WERI-Rb-1 (cell line): ENCODE results near the gene ESCO1.

ENCODE experiments used
- DNase-seq: peaks from one replicate; pipeline ENCODE4 v3.0.0-alpha.2; 2020
- H3K27ac ChIP-seq: fragments of 250-450 bp; sonication (Bioruptor Pico); 2 replicates; pipeline ENCODE4 v1.5.1; 2020; ENCODE audit warnings: mild to moderate bottlenecking, moderate library complexity
- H3K27me3 ChIP-seq: fragments of 250-450 bp; sonication (Bioruptor Pico); 2 replicates; pipeline ENCODE4 v1.5.1; 2021; ENCODE audit warnings: mild to moderate bottlenecking, low read depth, moderate library complexity; ENCODE audit not compliant: insufficient read depth, severe bottlenecking
- H3K36me3 ChIP-seq: fragments of 250-450 bp; sonication (Bioruptor Pico); 2 replicates; pipeline ENCODE4 v1.5.1; 2020; ENCODE audit warnings: mild to moderate bottlenecking, moderate library complexity
- H3K4me3 ChIP-seq: 2 replicates; pipeline ENCODE4 v1.5.1; 2011; ENCODE audit warnings: low read depth, mild to moderate bottlenecking, control low read depth, low read length
- H3K9me3 ChIP-seq: fragments of 250-450 bp; sonication (Bioruptor Pico); 2 replicates; pipeline ENCODE4 v1.5.1; 2021; ENCODE audit warnings: mild to moderate bottlenecking, moderate library complexity; ENCODE audit not compliant: severe bottlenecking
- TF ChIP-seq, protein P1 (sequence below): IDR thresholded peaks from 2 replicates; pipeline ENCODE4 v1.5.1; 2011; ENCODE audit warnings: low read depth, mild to moderate bottlenecking, control low read depth, inconsistent platforms, low read length

The ESCO1 gene

DNA sequence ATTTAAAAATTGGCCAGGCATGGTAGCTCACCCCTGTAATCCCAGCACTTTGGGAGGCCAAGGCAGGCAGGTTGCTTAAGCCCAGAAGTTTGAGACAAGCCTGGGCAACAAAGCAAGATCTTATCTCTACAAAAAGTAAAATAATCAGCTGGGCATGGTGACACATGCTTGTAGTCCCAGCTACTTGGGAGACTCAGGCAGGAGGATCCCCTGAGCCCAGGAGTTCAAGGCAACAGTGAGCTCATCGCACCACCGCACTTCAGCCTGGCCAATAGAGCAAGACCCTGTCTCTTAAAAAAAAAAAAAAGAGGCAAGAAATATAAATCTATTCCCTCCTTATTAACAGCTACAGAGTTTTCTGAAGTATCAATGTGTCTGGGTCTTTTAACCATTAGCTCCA, 51.9 kb downstream of the ESCO1 start:
- Histone ChIP-seq H3K27ac (no peak overlapping the region), H3K27me3 (no peaks in the 10 kb centered on the region), H3K9me3 (no peaks in the 10 kb centered on the region), H3K4me3 (no peak overlapping the region), H3K36me3 (no peaks in the 10 kb centered on the region; the same call in 1 of the 2 replicates)
- DNase-seq: no peak
- TF ChIP-seq, protein P1, sequence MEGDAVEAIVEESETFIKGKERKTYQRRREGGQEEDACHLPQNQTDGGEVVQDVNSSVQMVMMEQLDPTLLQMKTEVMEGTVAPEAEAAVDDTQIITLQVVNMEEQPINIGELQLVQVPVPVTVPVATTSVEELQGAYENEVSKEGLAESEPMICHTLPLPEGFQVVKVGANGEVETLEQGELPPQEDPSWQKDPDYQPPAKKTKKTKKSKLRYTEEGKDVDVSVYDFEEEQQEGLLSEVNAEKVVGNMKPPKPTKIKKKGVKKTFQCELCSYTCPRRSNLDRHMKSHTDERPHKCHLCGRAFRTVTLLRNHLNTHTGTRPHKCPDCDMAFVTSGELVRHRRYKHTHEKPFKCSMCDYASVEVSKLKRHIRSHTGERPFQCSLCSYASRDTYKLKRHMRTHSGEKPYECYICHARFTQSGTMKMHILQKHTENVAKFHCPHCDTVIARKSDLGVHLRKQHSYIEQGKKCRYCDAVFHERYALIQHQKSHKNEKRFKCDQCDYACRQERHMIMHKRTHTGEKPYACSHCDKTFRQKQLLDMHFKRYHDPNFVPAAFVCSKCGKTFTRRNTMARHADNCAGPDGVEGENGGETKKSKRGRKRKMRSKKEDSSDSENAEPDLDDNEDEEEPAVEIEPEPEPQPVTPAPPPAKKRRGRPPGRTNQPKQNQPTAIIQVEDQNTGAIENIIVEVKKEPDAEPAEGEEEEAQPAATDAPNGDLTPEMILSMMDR: no peak

DNA sequence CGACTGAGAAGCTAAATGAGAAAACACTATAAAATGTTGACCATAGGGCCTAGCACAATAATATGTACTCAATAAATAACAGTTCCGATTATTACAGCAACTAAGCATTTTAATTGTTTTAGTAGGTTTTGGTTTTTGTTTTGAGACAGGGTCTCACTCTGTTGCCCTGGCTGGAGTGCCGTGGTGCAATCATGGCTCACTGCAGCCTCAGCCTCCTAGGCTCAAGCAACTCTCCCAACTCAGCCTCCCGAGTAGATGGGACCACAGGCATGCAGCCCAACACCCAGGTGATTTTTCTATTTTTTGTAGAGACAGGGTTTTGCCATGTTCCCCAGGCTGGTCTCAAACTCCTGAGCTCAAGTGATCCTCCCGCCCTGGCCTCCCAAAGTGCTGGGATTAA, 54.1 kb downstream of the ESCO1 start:
- Histone ChIP-seq H3K36me3 (no peaks in the 10 kb centered on the region; the same call in none of the 2 replicates), H3K27me3 (no peaks in the 10 kb centered on the region), H3K27ac (no peak overlapping the region), H3K9me3 (no peaks in the 10 kb centered on the region), H3K4me3 (no peak overlapping the region)
- no peak for DNase-seq
- TF ChIP-seq, protein P1: no peak

DNA sequence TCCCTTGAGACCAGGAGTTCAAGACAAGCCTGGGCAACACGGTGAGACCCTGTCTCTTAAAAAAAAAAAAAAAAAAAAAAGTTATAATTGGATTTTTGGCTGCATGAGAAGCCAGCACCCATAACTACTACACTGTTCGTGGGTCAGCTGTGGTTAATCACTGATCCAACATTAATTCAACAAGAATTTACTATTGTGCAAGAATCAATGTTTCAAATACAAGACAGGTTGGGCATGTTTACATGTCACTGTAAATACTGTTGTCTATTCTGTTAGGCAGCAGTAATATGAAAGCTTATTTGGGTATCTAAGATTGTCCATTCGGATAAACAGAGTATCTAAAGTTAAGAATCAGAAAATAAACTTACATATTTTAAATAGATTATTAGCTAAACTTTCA, 62.3 kb downstream of the ESCO1 start:
- Histone ChIP-seq H3K36me3 (peaks cover 26% of the 10 kb centered on the region), H3K9me3 (no peaks in the 10 kb centered on the region), H3K4me3 (no peak overlapping the region), H3K27ac (no peak overlapping the region), H3K27me3 (no peaks in the 10 kb centered on the region)
- no peak for DNase-seq
- TF ChIP-seq, protein P1: no peak

DNA sequence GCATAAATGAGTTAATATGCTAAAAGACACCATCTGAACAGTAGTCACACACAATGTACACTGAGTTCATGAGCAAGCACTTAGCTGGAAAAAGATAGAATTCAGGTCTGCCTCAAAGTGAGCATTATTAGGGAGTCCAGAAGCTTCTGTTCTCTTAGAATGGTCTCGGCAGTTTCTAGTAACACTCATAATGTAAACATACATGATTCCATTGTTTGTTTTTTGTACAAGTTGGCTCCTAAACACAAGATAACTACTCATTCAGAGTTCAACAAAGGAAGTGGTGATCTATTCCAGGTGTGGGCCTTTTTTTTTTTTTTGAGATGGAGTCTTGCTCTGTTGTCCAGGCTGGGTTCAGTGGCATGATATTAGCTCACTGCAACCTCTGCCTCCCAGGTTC, 66.2 kb downstream of the ESCO1 start:
- TF ChIP-seq, protein P1: no peak
- Histone ChIP-seq H3K9me3 (no peaks in the 10 kb centered on the region), H3K36me3 (peaks cover 44% of the 10 kb centered on the region), H3K27me3 (no peaks in the 10 kb centered on the region), H3K4me3 (no peak overlapping the region), H3K27ac (no peak overlapping the region)
- no peak for DNase-seq

DNA sequence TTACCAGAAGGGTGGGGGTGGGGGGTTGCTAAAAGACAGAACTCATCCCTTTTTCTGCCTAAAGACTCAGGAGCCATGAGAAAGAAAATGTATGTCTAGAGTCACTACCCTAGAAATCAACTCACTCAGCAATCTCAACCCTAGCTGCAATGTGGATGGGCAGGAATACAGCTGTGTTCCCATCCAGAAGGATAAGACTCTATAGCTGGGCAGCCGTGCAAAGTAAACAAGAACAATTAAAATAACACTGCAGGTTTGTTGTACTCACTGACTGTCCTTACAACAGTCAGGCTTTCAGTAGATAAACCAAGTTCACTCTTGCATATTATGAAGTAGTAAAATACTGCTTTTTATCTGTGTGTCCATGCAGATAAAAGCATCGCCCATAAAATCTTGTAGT, 74.0 kb downstream of the ESCO1 start:
- Histone ChIP-seq H3K27me3 (no peaks in the 10 kb centered on the region), H3K27ac (no peak overlapping the region), H3K4me3 (no peak overlapping the region), H3K9me3 (no peaks in the 10 kb centered on the region), H3K36me3 (peaks cover 20% of the 10 kb centered on the region)
- TF ChIP-seq, protein P1: no peak
- DNase-seq: no peak

DNA sequence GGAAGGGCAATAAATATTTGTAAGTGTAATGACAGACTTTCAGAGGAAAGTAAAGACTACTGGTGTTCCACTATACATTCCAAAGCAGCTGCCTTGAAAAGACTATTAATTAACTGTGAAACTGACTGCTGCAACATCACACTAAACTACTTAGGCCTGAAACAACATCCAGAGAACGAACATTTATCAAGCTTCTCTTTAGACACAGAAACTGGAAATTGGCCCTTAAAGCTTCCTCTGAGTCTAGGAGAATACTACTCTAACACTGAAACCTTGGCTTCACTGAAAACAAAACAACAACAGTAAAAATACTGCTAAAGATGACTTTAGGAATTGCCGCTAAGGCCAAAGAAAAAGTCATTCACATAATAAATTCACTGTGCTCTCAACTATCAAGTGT, 74.6 kb downstream of the ESCO1 start:
- H3K27ac ChIP-seq: no peak overlapping the region
- H3K9me3 ChIP-seq: no peaks in the 10 kb centered on the region
- H3K36me3 ChIP-seq: peaks cover 15% of the 10 kb centered on the region
- no peak overlapping the region for H3K4me3 ChIP-seq
- no peaks in the 10 kb centered on the region for H3K27me3 ChIP-seq
- no peak for DNase-seq
- TF ChIP-seq, protein P1: no peak
